GM21528 (cell line): ENCODE measurements around the gene BCKDHA.
A peak's percentile ranks its signal among the peaks of the same experiment; 100 is the strongest.
"Not testable (repeated sequence)": the region's sequence is repeated elsewhere in the genome, so short reads cannot be mapped to it uniquely, and the experiment has no call there.

Experiments
- ATAC-seq: cut with Tn5 transposase; IDR thresholded peaks from one replicate; pipeline ENCODE4 v1.9.1; 2021; ENCODE audit warnings: mild to moderate bottlenecking, moderate library complexity; ENCODE audit not compliant: unreplicated experiment, low FRiP score

The BCKDHA gene

DNA sequence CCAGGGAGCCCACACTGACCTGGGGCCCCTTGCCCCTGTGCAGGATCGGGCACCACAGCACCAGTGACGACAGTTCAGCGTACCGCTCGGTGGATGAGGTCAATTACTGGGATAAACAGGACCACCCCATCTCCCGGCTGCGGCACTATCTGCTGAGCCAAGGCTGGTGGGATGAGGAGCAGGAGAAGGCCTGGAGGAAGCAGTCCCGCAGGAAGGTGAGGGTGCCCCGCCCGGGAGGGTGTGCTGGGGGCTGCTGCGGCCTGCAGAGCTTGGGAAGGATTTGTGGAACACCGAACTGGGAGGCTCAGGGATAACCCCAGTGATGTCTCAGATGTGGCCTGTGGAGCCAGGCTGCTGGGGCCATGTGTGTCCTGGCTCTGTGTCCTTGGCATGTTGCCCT lies 25.3 kb downstream of the BCKDHA start:
- no peak for ATAC-seq

DNA sequence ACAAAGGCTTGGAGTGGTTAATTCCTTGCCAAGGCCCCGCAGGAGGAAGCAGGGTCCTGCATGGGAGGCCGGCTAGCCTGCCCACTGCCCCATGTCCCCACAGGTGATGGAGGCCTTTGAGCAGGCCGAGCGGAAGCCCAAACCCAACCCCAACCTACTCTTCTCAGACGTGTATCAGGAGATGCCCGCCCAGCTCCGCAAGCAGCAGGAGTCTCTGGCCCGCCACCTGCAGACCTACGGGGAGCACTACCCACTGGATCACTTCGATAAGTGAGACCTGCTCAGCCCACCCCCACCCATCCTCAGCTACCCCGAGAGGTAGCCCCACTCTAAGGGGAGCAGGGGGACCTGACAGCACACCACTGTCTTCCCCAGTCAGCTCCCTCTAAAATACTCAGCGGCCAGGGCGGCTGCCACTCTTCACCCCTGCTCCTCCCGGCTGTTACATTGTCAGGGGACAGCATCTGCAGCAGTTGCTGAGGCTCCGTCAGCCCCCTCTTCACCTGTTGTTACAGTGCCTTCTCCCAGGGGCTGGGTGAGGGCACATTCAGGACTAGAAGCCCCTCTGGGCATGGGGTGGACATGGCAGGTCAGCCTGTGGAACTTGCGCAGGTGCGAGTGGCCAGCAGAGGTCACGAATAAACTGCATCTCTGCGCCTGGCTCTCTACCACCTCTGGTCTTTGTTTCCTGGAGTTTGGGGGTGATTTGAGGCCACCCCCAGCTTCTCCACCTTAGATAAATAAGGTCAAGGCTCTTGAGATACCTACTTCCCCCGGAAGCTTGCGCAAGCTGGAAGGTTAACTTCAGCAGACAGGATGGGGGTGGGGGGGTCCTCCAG lies 26.9 kb downstream of the BCKDHA start:
- ATAC-seq = no peak

DNA sequence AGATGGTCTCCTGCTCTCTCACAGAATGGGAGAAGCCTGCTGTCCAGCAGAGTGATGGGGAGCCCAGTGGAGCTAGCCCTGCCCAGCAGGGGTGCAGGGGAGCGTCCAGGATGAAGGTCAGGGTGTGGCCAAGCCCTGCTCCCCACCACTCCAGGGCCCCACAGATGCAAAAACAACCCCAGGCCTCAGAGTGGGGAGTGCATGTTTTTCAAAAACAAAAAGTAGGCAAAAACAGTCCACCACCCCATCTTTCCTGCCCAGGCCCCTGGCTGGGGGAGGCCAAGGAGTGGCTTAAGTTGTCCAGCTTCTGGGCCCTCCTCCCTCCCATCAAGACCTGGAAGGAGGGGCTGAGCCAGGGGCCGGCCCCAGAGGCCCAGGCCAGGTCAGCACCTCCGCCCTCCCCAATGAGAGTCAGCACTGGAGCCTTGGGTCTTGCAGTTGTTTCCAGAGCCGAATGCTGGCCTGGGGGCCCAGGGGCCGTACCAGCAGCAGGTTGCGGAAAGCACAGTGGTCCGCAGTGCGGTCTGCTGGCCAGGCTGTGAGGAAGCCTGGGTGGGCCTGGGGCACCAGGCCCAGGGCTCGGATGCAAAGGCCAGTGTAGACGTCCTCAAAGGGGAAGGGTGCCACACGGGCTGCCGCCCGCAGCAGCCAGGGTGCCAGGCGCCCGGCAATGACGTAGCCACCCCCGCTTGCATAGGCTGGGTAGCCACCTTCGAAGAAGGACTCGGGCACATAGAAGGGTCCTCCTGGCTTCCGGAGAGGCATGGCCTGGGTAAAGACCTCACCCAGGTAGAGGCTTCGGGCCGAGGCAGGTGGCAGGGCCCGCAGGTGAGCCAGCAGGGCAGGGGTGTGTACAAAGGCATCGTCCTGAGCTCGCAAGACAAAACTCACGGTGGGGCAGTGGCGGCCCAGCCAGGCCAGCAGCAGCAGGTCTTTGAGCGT lies 27.8 kb downstream of the BCKDHA start:
- ATAC-seq = no peak

DNA sequence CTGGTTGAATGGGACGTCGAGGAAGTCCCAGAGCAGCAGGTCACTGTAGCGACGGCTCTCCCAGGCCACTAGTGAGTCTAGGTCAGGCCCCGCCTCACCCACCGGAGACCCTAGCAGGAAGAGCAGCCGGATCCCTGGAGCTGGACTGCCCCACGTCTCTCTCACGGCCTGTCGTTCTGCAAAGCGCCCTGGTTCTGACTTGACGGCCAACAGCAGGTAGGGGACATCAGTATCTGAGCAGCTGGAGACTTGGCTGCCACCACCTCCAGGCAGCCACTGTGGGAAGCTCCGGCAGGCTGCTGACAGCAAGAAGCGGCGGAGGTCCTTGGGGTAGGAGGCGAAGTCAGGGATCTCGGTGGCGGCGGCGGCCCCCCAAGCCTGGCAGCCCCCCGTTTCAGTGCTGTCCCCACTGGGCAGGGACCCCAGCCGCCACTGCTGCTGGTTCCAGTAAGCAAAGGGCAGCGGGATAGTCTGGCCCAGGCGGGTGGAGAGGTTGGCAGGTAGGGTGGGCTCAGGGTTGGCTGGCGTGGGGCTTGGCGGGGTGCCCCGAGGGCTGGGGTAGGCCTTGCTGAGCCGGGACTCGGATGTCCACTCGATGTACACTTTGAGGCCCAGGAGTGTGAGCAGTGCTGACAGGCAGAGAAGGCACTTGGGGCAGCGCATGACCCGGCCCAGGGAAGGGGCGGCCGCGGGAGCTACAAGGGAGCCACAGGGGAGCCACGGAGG lies 28.7 kb downstream of the BCKDHA start:
- ATAC-seq = no peak

DNA sequence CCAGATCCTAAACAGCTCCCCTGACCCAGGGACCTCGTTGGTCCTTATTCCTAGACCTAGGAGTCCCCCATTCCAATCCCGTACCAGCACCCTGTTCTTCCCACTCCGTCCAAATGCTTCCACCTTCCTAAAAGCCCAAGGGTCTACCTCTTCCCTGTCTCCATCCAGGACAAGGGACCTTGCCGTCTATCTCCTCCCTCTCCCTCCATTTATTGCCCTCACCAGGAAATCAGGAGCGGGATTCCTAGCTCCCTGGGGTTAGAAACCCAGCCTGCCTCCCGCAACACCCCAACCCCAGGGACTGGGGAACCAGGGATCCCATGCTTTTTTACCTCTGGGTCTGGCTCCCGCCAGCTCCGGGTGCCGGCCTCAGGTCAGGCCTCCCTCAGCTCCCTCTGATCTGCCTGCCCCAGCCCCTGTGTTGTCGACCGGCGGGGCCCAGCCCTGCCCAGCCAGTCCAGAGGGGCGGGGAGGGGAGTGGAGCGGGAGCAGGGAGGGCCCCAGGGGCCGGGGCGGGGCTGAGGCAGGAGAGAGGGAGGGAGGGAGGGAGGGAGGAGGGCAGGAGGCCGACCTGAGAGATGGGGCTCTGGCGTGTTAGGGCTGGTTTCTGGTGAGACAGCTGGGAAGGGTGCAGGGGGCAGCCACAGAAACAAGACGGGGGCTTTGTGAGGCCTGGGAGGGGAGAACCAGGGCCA lies 29.5 kb downstream of the BCKDHA start, which contains the start of gene B3GNT8:
TSS of gene B3GNT8 (minus strand) at position 423 of the 695 bp plus-strand sequence. CDS start 596 bp downstream, outside the sequence.
- ATAC-seq = no peak

- ATAC-seq = no peak
These were observed 30.2 kb downstream of the BCKDHA start for GRCh38 chr19:41427647-41428480.

- ATAC-seq = no peak
These were observed 30.9 kb downstream of the BCKDHA start for GRCh38 chr19:41428481-41428859.

GRCh38 chr19:41430922-41431321 lies 33.3 kb downstream of the BCKDHA start:
- ATAC-seq = no peak

GRCh38 chr19:41431426-41432386 lies 34.1 kb downstream of the BCKDHA start:
- ATAC-seq = no peak

GRCh38 chr19:41433171-41433570 lies 35.6 kb downstream of the BCKDHA start:
- ATAC-seq = no peak

DNA sequence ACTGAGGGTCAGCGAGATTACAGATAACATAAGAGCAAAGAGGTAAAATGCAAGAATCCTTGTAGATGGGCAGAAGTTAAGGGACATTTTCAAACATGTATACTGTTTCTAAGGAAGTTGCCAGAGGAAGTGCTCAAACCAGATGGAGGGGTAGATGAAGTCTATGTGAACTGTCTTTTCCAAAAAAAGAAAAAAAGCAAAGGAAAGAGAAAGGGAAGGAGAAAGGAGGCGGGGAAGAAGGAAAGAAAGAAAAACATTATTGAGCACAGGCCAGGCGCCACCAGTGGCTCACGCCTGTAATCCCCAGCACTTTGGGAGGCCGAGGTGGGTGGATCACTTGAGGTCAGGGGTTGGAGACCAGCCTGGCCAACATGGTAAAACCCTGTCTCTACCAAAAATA lies 36.8 kb downstream of the BCKDHA start:
- no peak for ATAC-seq

GRCh38 chr19:41435376-41435775 lies 37.8 kb downstream of the BCKDHA start:
- not testable (repeated sequence) for ATAC-seq

DNA sequence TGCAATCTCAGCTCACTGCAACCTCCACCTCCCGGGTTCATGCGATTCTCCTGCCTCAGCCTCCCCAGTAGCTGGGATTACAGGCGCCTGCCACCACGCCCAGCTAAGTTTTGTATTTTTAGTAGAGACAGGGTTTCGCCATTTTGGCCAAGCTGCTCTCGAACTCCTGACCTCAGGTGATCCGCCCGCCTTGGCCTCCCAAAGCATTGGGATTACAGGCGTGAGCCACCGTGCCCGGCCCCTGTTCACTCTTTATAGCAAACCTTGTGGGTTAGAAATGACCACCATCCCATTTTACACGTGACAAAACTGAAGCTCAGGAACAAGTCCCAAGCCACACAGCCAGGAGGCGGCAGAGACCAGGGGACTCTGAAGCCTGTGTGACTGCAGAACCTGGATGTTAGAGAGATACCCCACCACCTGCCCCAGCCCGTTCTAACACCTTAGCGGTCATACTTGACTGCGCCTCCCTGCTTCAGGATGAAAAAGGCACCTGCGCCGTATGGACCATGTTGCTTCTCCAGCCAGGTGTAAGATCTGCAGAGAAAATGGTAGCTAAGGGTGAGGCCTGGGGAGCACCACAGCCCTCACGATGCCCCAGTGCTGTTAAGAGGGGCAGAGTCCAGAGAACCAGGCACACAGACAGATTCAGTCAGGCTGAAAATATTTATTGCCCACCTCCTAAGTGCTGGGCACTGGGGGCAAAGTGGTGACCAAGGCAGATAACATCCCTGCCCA lies 38.5 kb downstream of the BCKDHA start:
- ATAC-seq = no peak

DNA sequence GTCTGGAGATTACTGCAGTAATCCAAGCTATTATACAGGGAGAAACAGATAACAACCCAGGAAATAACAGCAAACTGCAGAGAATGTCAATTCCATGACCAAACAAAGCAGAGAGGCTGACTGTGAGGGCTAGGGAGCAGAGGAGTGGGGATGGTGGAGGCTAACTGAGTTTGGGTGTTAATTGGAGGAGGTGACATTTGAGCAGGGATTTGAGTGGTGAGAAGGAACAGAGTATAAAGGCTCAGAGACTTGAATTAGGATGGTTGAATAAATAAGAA lies 39.0 kb downstream of the BCKDHA start:
- ATAC-seq = no peak

DNA sequence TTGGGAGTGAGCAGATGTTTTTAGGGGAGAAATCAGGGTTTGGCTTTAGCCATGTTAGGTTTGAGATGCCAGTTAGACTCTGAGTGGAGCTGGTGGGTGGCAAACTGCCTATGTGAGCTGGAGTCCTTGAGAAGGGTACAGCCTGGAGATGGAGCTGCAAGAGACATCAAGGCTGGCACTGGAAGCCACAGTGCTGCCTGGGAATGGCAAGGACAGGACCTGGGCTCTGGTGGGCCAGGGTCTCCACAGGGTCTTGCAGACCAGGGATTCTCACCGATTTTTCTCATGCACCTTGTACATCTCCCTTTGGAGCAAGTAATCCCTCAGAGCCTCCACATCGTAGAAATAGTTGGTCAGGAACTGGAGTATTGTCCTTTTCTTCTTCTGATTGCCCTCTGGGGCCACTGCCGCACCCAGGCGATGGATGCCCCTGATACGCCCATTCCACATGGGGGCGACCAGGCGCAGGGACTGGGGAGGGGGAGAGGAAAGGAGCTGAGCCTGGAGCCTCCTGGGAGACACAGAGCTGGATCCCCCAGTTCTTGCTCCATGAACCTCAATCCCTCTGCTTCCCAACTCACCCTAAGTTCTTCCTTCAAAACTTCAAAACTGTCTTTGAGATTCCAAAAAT lies 40.4 kb downstream of the BCKDHA start:
- no peak for ATAC-seq

- ATAC-seq = peak; percentile 91
These were observed 42.0 kb downstream of the BCKDHA start, which contains the start of gene DMAC2 for GRCh38 chr19:41439441-41440222. Gene DMAC2, minus strand, starts transcription at chr19:41439912. Its CDS starts 13 bp downstream, at chr19:41439899.
